NCI-H345 (cell line): ENCODE results near the gene FGF12.
"Not testable (repeated sequence)": the region's sequence is repeated elsewhere in the genome, so short reads cannot be mapped to it uniquely, and the experiment has no call there.

ENCODE experiments used
- DNase-seq: peaks from one replicate; lab custom pipeline; 2025; lab: John Stamatoyannopoulos, UW

The FGF12 gene

DNA sequence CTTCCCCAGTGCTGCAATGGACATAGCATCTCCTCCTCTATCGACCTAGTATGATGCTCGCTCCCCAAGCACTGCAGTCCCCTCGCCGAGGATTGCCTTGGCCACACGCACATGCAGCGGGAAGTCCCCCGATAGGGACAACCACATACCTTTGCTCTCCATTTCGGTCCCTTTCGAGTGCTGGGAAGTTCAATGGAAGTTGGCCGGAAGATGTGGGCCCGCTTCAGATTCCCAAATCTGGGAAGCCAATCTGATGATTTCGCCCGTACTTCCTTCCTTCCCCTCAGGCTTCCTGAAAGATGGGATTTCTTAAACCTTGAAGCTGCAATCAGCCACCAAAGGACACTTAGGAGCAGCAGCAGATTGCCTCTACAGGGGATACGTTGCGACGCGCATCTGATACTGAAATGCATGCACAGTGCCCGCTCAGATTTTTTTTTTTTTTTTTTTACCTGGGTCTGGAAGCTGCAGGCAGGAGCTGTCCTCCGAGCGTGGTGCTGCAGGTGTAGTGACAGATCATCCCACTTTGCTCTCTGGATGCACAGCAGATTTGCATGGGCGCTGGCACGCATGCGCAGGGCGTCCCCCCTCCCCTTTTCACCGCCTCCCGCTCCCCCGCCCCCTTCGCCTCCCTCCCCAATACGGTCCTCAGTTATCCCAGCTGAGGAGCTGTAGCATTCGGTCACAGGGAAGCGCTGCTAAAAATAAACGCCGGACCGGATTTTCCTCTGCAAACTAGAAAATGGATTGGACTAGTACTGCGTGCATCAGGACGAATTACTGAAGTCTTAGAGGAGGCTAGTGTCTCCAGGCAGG, at the start of gene FGF12:
Gene FGF12 (minus strand): TSS at position 510 of the 816 bp plus-strand sequence.
- peak; percentile 95 for DNase-seq

DNA sequence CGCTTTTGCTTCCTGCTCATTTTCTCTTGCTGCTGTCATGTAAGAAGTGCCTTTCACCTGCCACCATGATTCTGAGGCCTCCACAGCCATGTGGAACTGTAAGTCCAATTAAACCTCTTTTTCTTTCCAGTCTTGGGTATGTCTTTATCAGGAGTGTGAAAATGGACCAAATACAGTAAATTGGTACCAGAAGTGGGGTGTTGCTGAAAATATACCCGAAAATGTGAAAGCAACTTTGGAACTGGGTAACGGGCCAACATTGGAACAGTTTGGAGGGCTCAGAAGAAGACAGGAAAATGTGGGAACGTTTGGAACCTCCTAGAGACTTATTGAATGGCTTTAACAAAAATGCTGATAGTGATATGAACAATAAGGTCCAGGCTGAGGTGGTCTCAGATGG, 47.0 kb upstream of the FGF12 start:
- not testable (repeated sequence) for DNase-seq

DNA sequence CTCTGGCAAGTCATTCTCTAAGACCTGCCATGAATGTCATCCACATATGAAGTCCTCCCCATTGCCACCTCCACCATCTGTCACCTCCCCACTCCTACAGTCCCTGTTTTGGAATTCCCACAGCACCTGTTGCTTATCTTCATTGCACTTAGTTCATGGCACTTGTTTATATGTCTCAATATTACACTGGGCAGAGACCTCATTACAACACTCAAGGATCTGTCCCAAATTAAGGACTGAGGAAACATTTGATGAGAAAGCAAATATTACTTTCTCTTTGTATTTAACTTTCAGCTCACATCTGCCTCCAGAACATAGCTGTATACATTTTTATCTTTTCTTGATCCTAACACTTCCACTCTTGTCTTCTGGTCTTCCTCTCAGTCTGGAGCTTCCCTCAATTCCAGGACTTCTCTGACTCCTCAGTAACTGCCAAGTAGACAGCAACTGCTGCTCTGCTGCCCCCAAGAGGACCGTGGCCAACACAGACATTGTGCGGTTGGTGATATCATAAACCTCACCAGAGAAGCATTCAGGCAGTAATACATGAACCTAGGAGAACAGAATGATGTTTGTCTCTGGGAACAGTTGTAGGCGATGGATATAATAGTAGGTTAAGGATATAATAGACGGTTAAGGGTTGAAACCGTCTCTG, 45.0 kb upstream of the FGF12 start:
- DNase-seq: peak; percentile 61

DNA sequence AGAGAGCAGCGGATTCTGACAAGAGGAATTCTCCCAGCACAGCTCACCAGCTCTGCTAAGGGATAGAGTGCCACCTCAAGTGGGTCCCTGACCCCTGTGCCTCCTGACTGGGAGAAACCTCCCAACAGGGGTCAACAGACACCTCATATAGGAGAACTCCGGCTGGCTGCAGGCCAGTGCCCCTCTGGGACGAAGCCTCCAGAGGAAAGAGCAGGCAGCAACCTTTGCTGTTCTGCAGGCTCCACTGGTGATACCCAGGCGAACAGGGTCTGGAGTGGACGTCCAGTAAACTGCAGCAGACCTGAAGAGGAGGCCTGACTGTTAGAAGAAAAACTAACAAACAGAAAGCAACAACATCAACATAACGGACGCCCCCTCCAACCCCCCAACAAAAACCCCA, 31.3 kb upstream of the FGF12 start:
- no peak for DNase-seq

DNA sequence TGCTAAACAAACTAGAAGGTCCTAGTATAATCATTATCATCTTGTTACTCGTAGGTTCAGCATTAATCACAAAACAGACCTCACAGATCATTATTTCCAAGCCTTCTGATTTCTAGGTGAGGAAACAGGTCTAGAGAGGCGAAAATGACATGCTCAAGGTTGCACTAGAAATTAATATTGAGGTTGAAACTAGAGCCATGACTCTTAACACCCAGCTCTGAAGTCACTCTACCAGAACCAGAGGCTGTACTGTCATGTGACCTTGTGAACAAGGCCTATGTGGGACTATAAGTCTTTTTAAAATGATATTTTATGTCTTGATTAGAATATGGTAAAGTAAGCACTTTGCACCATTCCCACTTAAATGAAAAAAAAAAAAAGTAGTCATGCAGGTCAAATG, 23.8 kb upstream of the FGF12 start:
- DNase-seq: no peak

DNA sequence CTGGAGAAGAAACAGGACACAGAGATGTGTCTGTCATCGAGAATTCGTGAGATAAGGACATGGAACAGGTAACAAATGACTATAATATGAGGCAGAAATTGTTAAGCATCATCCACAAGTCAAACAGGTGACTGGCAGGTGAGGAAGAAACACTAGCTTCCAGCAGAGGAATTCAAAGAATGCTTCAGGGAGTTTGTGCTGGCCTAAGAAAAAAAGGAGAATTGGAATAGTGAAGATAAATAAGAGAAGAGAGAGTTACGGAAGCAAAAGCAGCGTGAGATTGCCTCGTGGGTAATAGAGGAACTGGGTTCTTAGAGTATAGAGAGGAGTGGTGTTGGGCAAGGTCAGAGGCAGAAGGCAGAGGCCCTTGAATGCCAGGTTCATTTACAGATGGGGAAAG, 22.9 kb upstream of the FGF12 start:
- no peak for DNase-seq

DNA sequence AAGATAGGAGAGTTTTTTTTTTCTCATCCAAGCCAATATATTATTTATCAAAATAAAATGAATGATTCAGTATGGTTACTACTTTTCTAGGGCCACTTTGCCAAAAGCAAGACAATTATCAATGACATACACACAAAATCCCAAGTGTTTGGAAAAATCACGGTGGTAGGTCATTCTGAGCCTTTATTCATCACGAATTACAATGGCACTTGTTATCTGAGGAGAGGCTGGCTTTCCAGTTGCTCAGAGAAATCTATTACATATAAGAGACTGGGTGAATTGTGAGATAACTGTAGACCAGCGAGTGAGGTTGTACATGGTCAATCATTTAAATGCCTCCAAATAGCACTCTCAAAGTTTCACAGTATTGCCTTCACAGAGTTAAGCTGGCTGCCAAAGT, 20.4 kb upstream of the FGF12 start:
- no peak for DNase-seq

DNA sequence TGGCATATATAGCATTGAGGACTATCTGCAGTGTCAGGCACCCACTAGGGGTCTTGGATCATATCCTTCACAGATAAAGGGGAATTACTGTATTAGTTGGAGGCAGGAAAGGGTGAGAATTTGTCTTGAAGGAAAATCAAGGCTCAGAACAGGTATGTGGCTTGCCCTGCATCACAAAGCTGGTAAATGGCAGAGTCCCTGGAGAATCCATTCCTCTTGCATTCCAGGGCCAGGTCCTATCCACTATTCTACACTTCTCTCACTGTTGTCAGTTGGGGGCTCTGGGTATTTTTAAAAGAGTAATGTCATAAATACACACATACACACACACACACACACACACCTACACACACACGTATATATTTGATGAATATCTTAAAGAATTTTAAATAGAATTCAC, 19.8 kb upstream of the FGF12 start:
- DNase-seq: no peak

DNA sequence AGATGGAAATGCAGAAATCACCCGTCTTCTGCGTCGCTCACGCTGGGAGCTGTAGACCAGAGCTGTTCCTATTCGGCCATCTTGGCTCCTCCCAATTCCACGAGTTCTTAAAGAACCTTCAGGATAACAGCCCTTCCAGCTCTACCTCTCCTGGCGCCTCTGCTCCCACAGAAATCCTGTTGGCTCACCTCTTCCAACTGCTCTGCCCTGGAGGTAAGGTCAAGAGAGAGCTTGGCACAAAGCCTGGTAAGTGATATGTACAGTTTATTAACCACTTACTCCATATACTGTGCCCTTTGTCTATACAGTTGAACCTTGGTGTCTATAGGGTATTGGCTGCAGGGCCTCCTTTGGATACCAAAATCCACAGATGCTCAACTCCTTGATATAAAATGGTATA, 17.8 kb upstream of the FGF12 start:
- DNase-seq: no peak

DNA sequence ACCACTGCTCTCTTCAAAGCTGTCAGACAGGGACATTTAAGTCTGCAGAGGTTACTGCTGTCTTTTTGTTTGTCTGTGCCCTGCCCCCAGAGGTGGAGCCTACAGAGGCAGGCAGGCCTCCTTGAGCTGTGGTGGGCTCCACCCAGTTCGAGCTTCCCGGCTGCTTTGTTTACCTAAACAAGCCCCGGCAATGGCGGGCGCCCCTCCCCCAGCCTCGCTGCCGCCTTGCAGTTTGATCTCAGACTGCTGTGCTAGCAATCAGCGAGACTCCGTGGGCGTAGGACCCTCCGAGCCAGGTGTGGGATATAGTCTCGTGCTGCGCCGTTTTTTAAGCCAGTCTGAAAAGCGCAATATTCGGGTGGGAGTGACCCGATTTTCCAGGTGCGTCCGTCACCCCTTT, 17.3 kb upstream of the FGF12 start:
- DNase-seq: not testable (repeated sequence)

DNA sequence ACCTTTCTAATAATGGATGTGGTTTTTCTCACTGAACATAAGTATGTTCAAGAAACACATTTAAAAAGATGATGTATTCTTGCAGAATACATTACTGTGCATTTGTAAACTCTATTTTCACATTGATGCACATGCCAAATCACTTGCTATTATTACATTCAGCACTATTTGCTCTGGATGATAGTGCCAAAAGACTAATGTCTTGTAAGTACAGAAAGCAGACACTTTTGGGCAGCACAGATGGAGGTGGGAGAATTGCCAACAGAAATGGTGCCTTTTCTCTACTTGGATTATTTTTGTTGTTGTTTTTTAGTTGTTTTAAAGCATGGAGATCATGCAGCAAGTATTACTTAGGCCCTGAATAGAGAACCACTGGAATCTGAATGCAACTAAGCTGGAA, 10.2 kb upstream of the FGF12 start:
- no peak for DNase-seq

DNA sequence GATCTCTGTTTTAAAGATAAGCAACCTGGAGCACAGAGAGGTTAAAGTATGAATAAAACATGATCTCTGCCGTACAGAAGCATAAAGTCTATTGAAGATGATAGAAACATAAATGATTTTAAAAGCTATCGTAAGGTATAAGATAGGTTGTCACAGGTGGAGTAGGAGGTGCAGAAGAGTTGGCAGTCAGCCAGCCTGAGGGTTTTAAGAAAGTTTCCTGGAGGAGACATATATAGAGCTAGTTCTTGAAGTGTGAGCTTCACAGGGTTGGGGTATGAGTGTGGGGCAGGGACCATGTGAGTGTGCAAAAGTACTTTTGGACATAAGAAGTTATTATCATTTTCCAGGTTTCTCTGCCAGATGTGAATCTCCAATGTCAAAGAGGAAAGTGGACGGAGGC, 3.9 kb upstream of the FGF12 start:
- DNase-seq: no peak

DNA sequence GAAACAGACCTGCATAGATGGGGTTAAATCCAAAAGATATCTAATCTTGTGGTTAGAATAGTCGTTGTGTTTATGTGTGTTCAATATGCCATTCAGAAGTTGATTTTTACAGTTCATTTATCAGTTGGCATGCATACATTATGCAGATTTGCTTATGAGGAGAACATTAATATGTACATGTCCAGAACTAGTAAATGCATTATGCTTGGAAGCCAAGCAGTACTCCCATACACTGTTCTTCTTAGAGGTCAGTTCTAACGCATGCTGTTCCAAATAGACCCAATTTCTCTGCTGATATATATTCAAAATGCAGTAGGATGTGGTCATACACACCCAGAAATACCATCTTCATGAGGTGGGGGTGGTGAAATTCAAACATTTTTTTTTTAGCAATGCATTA, 956 bp downstream of the FGF12 start:
- DNase-seq: no peak

DNA sequence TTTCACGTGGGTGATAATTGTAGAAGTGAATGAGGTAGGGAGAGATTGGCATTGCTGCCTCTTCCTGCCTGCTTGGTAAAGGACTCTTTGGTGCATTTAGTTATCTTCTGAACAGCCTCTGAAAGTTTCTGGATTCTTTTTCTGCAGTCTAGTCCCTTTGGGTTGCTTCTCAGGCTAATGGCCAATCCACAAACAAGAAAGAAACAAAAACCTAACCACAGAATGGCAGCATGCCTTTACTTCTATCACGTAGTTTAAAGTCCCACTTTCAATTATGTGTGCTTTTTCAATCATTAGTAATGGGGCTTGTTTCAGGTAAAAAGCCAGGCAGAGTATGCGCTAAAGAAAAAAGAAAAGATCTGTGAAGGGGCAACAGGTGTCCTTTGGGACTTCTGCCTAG, 7.4 kb downstream of the FGF12 start:
- no peak for DNase-seq

DNA sequence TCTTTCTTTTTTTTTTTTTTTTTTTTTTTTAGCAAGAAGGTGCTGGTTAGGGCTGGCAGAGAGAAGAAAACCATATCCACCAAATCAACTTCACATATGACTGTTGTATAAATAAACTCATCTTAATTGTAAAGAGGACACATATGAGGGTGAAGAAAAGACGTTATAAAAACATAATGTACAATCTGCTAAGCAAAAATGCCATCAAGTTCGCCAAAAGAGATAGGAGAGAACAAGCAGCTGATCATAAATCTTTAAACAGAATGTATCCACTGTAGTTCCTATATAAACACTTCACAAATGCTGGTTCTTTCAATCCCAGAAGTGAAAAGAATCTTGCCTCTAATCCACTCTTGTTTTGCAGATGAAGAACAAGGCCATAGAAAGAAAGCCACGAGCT, 9.2 kb downstream of the FGF12 start:
- no peak for DNase-seq

DNA sequence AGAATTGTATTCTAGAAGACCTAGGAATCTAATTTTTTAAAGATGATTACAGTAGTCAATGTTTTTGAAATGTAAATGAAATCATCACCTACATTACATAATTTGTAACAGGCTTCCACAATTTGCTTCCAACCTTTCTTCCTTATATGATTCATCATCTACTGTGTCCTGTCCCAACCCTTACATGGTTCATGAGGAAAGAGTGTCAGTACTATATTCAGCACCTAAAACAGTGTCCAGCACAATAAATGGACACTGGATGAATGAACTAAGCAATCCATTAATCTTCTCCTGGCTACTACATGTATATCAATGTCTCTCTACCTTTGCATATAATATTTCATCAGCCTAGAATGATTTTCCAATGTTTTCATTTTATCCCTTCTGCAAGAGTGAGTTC, 12.2 kb downstream of the FGF12 start:
- DNase-seq: no peak

DNA sequence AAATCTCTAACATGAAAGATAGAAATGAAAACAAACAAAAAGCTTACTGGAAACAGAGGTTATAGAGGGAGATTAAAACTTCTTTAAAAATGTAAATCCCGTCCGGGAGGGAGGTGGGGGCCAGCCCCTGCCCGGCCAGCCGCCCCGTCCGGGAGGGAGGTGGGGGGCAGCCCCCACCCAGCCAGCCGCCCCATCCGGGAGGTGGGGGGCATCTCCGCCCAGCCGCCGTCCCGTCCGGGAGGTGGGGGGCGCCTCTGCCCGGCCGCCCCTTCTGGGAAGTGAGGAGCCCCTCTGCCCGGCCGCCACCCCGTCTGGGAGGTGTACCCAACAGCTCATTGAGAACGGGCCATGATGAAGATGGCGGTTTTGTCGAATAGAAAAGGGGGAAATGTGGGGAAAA, 16.2 kb downstream of the FGF12 start:
- not testable (repeated sequence) for DNase-seq

DNA sequence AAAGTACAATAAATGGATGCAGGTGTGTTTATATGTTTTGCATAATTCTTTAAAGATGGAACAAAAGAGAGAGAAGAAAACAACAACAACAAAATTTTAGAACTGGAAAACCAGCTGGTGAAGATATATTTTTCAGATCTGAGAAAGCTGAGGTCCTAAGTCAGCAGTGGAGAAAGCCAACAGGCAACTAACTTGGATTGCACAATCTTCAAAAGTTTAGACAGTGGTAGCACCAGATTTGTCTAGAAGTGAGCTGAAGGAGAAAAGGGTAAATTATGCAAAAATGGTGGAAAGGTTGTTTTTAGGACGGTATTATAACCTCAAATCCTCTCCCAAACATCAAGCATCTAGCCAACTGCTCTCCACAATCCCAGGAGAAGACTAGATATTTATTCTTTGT, 17.0 kb downstream of the FGF12 start:
- DNase-seq: no peak

DNA sequence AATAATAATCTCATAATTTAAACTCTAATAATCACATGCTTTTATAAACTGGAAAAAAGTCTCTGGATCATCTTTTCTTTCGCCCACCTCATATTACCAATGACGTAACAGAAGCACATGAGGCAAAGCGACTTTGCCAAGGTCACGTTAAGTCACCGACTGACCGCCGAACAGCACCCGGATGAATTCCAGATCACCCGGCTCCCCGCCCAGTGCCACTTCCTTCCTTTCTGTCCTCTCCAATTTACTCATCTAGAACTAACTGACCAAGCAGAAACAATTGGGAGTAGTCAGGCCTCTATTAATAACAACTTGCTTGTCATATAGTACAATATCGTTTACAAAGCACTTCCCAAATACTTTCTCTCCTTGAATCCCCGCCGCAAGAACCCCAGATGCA, 21.1 kb downstream of the FGF12 start:
- no peak for DNase-seq

DNA sequence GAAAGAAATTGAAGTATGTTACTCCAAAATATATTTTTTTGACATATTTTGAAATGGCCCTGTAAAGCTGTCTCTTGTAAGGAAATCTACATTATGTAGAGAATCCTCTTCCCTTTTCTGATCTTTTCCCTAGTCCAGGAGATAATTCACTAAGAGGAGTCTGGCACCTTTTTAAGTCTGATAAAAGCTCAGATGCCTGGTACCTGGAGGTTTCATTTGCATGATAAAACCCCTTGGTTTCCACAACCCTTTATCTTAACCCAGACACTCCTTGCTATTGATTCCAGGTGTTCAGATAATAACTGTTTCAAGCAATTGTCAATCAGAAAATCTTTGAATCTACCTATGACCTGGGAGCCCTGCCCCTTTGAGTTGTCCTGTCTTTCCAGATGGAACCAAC, 26.5 kb downstream of the FGF12 start:
- no peak for DNase-seq

DNA sequence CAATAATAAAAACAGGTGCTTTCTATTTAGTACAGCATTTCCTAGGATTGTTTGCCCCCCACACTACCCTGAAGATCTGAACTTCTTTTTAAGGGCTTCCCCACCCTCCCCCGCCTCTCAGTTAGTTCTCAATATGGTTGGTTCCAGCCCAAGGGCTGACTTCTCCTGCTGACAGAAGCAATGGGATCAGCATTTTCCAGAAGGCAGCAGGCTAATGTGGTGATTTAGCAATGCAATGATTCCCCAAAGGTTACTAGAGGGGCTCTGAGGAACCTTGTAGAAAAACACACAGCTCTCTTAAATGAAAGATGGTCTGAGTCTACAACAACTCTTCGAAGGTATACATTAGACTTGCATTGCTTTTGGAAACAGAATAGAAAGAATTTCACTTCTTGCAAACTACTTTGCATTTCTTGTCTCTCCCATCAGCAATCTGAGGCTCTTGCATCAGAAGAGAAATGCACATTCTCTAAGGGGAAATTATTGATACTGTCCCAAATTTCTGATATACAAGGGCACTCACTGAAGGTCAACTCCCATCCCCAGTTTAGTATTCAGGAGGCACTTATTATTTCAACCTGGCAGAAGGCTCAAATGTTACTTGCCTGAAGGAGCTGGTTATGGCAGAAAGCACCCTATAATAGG, 30.3 kb downstream of the FGF12 start:
- DNase-seq: peak; percentile 4

DNA sequence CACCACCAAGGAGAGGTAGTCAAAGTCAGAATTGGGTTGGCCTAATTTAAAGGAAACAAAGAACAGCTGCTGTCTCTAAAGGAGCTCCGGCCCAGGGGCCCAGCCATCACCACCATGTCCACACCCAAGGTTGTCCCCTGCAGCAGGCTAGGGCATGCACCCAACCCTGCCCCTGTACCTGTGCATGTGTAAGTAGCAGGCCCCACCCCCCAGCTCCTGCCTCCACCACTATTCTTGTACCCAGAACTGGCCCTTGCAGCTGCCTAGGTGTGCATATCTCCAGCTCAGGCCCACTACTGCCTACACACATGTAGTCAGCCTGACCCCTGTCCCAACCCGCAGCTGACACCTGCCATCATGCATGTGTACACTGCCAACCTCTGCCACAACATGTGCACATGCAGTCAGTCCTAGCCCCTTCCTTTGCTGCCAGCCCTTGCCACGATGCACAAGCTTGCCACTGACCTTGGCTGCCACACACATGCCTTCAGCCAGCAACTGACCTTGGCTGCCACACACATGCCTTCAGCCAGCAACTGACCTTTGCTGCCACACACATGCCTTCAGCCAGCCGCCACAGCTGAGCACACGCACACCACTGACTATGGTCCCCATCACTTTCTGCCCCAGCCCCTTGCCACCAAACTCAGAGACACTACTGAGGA, 39.7 kb downstream of the FGF12 start:
- no peak for DNase-seq

DNA sequence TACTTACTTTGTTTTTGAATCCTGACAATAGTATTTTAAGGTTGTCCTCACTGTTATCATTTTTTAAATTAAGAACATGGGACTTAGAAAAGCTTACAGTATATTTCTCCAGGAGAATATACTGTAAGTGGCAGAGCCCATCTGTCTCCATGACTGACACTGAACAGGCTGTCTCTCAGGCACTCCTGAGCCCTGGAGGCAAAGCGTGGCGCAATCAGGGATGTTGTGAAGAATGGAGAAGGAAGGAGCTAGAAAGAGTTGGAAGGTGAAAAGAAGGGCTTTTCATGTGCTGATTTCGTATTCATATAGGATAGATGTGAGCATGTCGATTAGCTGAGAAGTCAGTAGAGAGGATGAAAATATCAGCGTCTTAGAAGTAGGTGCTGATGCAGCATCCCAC, 41.5 kb downstream of the FGF12 start:
- DNase-seq: no peak
